HL-60 (cell line): ENCODE measurements around the gene CBX6.

Experiments used
- DNase-seq, 2 experiments: peaks; one replicate each; pipeline ENCODE4 v3.0.0-alpha.2; 2010 to 2020; ENCODE audit warnings: low read depth in 1 of 2, low spot score in 1 of 2
- H3K27ac ChIP-seq: fragments of 250-450 bp; sonication (Bioruptor Pico); replicated peaks from 2 replicates; pipeline ENCODE4 v1.5.1; 2020; ENCODE audit warnings: mild to moderate bottlenecking, moderate library complexity
- H3K27me3 ChIP-seq: fragments of 250-450 bp; sonication (Bioruptor Pico); 2 replicates; pipeline ENCODE4 v1.5.1; 2021; ENCODE audit warnings: mild to moderate bottlenecking, moderate library complexity; ENCODE audit not compliant: insufficient read depth, poor library complexity, severe bottlenecking
- H3K4me3 ChIP-seq: replicated peaks from 2 replicates; pipeline ENCODE4 v1.5.1; 2011; ENCODE audit warnings: mild to moderate bottlenecking, control low read depth, low read length; ENCODE audit not compliant: insufficient read depth
- CTCF ChIP-seq: IDR thresholded peaks from one replicate; pipeline ENCODE4 v1.5.1; 2011; ENCODE audit warnings: low read length, control low read depth, inconsistent platforms; ENCODE audit not compliant: insufficient read depth
- GABPA ChIP-seq: IDR thresholded peaks from 2 replicates; pipeline ENCODE4 v1.6.1; 2012; ENCODE audit warnings: low read depth
- POLR2AphosphoS5 ChIP-seq: IDR thresholded peaks from 2 replicates; pipeline ENCODE4 v1.6.1; 2012; ENCODE audit warnings: low read depth
- REST ChIP-seq: IDR thresholded peaks from 2 replicates; pipeline ENCODE4 v1.6.1; 2012; ENCODE audit warnings: low read depth; ENCODE audit not compliant: insufficient replicate concordance
- SPI1 ChIP-seq: IDR thresholded peaks from 2 replicates; pipeline ENCODE4 v1.6.1; 2012; ENCODE audit warnings: low read depth, mild to moderate bottlenecking, borderline replicate concordance

CBX6 gene

GRCh38 chr22:38852522-38852921 lies 19.5 kb downstream of the CBX6 start:
- H3K27me3 ChIP-seq = peaks cover 12% of the 10 kb centered on the region
- DNase-seq = no peak

GRCh38 chr22:38850941-38851849 lies 20.8 kb downstream of the CBX6 start:
- no peak for DNase-seq
- no peak for TF ChIP-seq REST
- TF ChIP-seq GABPA = no peak
- no peak for TF ChIP-seq CTCF
- no peak for TF ChIP-seq POLR2AphosphoS5
- TF ChIP-seq SPI1 = no peak
- Histone ChIP-seq H3K4me3 (no peak overlapping the region), H3K27me3 (peaks cover 18% of the 10 kb centered on the region), H3K27ac (no peak overlapping the region)

More at GRCh38 chr22:38852522-38852921, 19.5 kb downstream of the CBX6 start:
- Histone ChIP-seq H3K27ac (no peak overlapping the region), H3K4me3 (no peak overlapping the region)
- no peak for TF ChIP-seq CTCF
- TF ChIP-seq POLR2AphosphoS5 = no peak
- TF ChIP-seq REST = no peak
- no peak for TF ChIP-seq SPI1
- TF ChIP-seq GABPA = no peak

GRCh38 chr22:38850399-38850798 lies 21.6 kb downstream of the CBX6 start:
- peaks cover 24% of the 10 kb centered on the region for H3K27me3 ChIP-seq
- TF ChIP-seq REST (no peak), POLR2AphosphoS5 (no peak), CTCF (no peak), SPI1 (no peak), GABPA (no peak)
- H3K4me3 ChIP-seq = no peak overlapping the region
- no peak overlapping the region for H3K27ac ChIP-seq
- no peak for DNase-seq
